Gastrocnemius medialis (tissue), 4 donors: Measurements from ENCODE around the gene TMEM200B.

Source experiments
- CTCF ChIP-seq, 5 experiments: fragments of 450-650 bp in 3 of 5; fragments of 200-600 bp in 2 of 5; sonication (generic) in 2 of 5; IDR thresholded peaks in 4 of 5; conservative IDR thresholded peaks in 1 of 5; 1 replicate in 4 of 5; 2 replicates in 1 of 5; pipeline ENCODE4 v1.5.1; 2016 to 2019; ENCODE audit warnings: antibody characterized with exemption in 5 of 5, mild to moderate bottlenecking in 3 of 5, moderate library complexity in 3 of 5
- POLR2A ChIP-seq, 2 donors: fragments of 450-650 bp; IDR thresholded peaks; one replicate each; pipeline ENCODE4 v1.6.1; 2017; ENCODE audit warnings: antibody characterized with exemption in 2 of 2, mild to moderate bottlenecking in 2 of 2, moderate library complexity in 2 of 2

DNA sequence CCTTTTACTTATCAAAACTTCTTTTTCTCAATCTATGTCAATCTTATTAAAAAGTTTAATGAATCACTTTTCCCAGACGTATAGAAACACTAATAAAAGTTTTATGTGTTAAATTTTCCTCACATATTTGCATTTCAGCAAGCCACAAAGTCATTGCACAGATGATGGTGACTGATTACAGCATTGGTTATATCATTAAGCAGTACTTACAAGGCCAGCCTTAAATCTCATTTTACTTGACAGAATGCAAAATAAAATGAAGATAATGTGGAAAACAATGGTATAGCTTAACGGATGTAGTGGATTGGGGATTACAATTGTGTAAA lies 39.5 kb downstream of the TMEM200B start:
- no peak for TF ChIP-seq POLR2A (IDR thresholded peaks at IDR 0.05)
- TF ChIP-seq CTCF (IDR thresholded peaks at IDR 0.05 in 4 of 5, conservative IDR thresholded peaks at IDR 0.05 in 1 of 5), result no peak
